HG03135 (cell line): ENCODE measurements around the gene FNDC3B.

Experiments used
- ATAC-seq: cut with Tn5 transposase; IDR thresholded peaks from one replicate; pipeline ENCODE4 v1.9.1; 2021; ENCODE audit warnings: mild to moderate bottlenecking, moderate library complexity; ENCODE audit not compliant: unreplicated experiment

Gene FNDC3B

DNA sequence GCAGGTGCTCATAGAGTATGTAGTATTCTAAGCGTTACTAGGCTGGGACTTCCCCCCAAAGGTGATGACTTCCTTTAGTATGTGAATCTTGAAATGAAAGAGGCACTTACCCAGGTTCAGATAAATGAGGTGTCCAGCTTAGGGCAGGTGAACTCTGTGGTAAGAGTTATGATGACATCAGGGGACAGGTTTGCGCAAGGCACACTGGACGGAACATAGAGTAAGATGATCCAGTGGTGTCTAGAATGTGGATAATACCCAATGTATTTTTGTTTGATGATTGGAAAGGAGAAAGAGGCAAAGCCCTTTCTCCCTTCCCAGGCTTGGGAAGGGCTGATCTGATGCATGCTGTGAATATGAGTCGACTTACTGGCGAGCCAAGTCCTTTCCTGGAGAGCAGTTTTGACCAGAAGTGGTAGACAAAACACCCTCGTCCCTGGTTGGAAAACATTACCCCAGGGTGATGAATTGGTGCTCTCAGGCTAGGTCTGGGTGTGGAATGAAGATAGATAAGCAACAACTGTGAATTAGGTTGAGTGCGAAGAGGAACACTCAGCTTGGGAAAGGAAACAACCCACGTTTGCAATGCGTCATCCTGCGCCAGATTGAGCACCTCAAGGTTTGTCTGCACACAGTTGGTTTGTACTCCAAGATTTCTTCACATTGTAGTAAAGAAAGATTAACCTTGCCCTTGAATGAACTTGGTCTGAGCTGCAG is 284.7 kb downstream of the FNDC3B start:
- no peak for ATAC-seq

DNA sequence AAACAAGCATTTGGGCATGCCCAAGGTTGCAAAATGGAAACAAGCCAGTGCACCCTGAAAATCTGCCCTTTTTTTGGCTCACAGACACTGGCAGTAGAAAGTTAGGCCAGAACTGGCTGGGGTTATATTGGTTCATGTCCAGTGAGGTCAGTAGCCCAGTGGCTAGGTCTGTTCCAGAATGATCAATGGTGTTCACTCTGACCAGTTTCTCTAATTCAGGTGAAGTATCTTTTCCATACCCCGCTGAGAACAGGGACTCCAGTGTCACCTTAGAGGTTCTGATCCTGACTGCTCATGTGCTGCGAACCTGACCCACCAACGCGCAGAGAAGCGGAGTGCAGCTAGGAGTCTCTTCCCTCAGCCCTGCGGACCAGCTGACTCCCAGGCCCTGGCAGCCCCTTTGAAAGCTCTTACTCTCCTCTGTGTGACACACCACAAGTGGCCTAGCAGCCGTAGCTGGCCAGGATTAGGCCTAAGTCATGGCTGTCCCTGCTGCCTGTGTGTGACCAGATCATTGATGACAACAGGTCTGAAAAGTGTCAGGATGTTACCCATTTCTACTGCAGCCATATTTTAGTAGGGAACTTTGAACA is 285.3 kb downstream of the FNDC3B start:
- ATAC-seq: no peak

DNA sequence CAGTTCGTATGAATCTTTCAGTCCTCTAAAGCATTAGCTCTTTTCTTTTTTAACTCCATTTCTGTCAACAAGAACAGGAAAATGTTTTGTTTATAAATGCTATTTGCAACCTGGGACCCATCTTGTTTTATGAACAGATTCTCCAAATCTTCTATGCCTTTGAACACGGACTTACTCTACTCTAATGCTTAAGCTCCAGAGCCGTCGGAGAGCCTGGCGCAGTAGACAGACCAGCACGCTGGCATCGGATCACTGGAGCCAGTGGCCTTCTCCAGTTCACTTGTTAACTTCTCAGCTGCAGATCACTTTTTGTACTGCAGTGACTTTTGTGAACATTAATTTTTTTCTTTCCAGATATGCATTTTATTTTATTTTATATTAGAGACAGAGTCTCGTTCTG is 286.1 kb downstream of the FNDC3B start:
- no peak for ATAC-seq

DNA sequence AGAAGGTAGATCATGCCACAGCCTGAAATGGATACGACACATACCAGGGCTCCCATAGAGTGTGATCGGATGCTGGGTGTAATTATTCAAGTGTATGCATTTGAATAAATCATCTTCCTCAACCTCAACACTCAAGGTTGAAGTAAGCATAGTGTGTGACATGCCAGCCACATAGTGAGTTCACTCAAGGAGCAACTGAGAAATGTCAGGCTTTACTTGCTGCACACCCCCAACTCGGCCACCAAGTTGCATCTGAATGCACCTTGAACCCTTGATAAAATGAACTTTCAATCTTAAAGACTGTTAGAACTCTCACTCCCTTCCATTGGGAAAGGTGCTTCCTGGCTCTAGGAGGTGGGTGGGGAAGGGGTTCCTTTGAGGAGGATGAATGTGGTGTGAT is 287.6 kb downstream of the FNDC3B start:
- ATAC-seq: no peak

DNA sequence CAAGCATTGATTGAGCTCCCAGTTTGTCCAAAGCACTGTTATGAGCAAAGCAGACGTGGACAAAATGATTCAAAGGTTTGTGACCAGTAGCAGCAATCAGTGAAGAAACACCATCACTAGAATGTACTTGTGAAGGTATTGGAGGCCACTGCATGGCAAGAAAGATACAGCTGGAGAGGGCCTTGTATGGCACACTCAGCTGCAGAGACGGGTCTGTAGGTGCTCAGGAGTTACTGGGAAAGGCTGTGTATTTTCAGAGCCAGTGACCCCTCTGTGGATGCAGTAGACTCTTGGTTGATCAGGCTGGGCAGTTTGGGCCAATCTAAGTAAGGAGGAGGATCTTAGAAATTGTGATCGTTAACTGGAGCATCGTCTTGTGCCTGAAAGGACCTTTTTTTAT is 288.9 kb downstream of the FNDC3B start:
- no peak for ATAC-seq

DNA sequence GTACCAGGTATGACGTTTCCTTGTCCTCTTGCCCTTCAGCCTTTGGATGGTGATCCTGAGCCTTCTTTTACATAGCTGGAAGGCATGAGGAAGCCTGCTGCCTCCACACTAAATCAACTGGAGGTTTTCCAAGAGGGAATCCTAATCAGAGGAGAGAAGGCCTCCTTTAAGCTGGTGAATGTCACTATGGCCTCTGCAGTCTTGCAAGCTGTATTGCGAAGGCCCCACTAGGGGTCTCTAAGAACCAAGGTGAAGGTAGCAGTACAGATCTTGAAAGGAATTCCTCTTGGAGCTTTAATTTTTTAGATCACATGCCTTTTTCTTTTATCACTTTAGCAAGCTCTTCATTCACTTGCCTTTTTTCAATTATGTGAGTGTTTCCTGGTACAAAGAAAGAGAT is 289.7 kb downstream of the FNDC3B start:
- ATAC-seq: no peak

DNA sequence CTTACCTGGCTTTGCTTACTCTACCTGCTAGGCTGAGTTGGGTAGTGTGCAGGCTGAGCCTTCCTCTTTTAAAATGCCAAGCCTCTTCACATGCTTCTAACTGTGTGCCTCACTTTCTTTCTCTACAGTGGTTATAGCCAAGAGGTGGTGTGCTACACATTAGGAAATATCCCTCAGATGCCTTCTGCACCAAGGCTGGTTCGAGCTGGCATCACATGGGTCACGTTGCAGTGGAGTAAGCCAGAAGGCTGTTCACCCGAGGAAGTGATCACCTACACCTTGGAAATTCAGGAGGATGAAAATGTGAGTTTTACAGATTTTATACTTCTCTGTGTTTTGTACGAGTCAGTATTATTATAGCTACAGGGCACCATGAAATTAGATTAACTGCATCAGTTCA is 291.0 kb downstream of the FNDC3B start:
- no peak for ATAC-seq

DNA sequence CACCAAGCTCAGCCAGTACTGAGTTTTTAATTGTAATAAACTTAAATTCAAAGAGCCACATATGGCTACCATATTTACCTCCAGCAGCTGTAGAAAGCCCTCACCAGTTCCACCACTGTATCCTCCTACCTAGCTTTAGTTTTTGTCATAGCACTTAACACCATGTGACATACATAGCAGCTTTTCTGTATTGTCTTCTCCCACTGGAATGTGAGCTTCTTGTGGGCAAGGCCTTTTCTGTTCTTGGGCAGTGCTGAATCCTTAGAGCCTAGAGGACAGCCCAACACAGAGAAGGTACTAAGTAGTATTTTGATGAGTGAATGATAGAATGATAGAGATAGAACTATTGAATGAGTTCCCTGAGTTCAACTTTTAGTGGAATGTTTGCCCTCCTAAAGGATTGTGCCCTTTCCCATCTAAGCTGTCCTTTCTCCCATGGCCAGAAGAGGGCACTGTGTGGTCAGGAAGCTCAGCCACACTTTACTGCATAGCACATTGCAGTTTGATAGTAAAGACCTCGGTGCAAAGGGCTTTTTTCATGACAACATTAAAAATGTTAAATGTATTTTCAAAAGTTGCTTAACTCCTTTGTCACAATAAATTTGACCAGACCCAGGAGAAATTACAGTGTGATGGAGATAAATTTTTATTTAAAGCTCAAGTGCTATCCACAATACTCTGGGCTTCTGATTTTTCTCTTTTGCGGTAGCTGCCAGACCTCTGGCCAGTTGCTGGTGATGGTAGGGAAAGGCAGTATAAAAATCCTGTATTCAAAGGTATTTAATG is 293.1 kb downstream of the FNDC3B start:
- ATAC-seq: peak; percentile 81

DNA sequence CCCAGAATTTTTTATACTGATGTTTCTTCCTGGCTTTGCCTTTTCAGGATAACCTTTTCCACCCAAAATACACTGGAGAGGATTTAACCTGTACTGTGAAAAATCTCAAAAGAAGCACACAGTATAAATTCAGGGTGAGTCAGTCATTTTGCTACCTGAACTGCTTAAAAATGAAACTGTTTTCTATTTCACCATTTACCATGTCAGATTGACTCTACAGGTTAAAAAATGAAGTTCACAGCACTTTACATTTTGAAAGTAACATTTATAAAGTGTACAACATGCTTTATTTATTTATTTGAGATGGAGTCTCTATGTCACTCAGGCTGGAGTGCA is 293.6 kb downstream of the FNDC3B start:
- ATAC-seq: no peak

DNA sequence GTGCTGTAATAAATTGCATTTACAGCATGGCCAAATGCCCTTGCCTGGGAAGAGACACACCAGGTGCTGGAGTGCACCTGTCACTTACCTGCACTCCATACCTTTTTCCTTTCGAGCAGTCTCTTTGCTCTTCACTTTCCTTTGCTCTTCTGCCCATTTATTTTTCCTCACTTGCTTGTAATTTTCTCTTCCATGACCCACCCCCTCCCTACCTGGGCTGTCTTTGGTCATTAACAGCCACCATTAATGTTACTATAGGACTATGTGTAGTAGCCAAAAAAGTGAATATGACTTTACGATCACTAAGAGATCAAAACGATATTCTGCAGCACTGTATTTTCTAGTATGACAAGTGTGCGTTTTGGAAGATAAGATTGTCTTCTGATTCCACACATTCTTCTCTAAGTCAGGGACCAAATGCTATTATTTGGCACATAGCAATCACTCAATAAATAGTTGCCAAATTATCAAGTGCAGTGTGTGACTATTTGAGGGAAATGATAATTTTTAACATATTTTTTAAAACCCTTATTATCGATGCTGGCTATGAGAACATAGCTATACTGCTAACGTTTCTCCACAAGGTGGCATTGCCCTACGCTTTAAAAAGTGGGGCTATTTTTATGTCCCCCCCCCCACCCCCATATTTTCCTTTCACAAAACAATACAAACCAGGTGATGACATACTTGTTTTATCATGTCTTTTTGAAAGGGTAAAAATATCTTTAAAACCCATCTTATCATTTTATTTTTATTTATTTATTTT is 294.5 kb downstream of the FNDC3B start:
- no peak for ATAC-seq

DNA sequence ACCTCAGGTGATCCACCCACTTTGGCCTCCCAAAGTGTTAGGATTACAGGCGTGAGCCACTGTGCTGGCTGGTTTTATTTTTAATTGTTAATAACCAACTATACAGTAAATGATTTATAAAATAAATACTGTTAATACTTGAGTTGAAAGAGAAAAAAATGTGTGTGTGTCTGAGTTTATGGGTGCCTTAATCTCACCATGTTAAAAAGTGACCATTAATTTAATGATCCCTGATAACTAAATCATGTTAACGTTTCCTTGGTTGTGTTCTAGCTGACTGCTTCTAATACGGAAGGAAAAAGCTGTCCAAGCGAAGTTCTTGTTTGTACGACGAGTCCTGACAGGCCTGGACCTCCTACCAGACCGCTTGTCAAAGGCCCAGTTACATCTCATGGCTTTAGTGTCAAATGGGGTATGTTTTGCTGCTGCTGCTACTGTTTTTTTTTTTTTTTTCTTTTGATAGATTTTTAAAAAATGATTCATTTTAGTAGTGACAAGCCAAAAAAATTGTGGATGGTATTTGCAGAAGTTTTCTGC is 295.4 kb downstream of the FNDC3B start:
- no peak for ATAC-seq

DNA sequence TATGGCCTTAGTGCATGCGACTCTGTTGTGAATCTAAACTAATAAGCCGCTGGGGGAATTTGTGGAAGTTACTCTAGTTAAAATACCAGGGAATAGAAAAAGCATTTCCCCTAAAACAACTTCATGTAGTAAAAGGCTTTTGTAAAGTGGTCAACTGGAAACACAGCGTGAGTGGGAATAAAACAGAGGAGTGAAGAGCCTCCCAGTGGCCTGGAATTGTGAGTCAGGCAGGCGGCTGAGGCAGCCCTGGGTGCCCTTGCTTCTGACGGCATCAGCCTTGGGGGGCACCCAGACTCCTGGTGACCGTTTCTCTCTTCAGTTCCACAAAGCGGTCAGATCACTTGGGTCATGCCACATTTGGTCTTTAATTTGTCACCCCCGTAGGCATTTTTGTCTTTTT is 300.5 kb downstream of the FNDC3B start:
- ATAC-seq: no peak

DNA sequence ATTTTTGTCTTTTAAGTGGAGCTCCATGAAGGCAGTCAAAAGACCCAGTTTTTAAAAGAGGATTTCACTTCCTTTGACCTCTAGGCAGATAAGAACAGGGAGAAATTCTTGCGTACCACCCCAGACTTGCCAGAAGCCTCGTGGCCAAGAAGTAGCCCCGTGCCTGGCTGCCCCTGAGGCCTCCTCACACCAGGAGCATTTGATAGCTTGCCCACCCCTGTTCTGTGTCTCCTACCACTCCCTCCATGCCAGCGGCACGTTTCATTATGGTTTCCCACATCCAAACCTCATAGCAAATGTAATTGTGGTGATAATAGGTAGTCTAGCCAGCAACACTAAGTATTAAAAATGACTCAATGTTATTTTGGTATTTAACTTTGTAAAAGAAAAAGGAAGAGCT is 301.2 kb downstream of the FNDC3B start:
- ATAC-seq: no peak

DNA sequence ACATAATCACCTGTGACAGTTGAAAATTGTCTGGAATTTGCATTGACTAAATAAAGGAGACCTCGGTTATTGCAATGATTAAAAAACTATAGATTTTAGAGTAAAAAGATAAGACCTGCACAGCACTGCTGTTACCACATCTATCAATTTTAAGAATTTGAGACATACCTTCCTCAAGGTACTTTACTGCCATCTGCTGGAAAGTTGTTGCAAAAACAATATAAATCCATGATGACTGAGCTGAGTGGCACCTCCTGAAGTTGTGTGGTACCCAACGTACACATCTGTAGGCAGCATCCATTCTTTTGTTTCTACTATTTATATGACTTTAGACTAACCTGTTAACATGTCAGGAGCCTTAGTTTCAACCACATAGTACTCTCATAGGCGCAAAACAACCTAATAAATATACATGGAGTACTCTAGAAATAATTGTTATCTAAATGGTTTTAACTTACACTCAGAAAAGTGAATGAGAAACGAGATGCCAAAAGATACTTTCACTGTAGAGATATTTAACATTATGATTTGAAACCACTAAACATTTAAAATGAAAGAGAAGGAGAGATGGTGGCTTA is 302.2 kb downstream of the FNDC3B start:
- peak; percentile 52 for ATAC-seq

DNA sequence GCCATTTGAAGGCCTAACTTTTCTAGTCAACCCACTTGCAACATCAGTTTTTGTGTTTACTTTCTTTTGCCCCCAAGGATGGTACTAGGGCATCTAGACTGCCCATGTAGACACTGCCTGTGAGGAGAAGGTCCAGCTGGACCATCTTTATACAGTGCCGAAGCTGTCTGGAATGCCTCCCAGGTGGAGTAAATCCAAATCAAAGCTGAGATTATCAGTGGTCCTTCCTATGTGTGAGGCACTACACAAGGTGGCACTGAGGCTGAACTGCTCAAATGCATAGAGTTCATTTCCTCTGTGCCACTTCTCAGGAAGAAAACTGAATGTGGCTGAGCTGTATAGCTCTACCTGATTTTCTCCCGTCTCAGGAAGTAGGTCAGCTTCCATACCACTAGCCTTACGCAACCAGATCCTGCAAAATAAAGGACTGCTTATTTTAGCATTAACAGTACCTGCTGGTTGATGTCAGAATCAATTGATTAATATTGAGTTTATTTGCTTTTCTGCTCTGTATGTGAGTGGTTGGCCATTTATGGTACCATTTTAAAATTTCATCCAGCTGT is 302.8 kb downstream of the FNDC3B start:
- no peak for ATAC-seq

DNA sequence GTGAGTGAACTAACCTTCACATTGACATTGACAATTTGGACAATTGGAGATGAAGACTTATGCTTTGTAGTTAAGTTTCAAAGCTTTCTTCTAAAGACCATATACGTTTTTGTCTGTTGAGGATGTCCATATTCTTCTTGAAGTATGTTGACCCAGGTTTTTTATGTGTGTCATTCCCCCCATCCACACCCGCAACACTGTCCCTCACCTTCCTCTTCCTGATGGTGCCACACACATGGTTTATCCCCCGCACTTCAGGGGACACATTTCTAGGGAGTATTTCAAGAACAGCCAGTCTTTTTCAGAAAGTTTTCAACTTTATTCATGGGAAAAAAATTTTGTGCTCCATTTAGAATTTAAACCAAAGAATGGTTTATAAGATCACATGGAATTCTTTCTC is 303.7 kb downstream of the FNDC3B start:
- ATAC-seq: no peak

DNA sequence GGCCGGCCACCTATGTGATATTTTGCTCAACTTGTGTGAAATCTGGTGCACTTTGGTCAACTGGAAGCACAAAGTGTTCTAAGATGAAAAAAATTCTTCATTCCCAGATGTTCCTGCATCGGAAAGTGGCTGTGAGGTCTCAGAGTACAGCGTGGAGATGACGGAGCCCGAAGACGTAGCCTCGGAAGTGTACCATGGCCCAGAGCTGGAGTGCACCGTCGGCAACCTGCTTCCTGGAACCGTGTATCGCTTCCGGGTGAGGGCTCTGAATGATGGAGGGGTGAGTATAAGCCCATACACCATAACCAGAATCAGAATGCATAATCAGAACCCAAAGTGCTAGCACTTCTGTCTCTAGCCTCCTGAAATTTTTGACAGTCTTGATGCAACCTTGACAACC is 304.6 kb downstream of the FNDC3B start:
- no peak for ATAC-seq

DNA sequence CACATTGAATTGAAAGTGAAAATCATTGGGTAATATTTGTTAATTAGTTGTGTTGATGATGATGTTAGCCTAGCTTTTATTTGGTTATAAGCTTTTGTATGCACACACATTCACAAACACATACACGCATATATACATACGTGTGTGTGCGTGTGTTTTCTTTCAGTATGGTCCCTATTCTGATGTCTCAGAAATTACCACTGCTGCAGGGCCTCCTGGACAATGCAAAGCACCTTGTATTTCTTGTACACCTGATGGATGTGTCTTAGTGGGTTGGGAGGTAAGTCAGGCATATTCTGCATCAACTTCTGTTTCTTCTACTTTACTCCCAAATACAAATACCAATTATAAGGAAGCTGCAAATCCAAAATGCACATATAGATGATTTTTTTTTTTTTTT is 306.8 kb downstream of the FNDC3B start:
- no peak for ATAC-seq

DNA sequence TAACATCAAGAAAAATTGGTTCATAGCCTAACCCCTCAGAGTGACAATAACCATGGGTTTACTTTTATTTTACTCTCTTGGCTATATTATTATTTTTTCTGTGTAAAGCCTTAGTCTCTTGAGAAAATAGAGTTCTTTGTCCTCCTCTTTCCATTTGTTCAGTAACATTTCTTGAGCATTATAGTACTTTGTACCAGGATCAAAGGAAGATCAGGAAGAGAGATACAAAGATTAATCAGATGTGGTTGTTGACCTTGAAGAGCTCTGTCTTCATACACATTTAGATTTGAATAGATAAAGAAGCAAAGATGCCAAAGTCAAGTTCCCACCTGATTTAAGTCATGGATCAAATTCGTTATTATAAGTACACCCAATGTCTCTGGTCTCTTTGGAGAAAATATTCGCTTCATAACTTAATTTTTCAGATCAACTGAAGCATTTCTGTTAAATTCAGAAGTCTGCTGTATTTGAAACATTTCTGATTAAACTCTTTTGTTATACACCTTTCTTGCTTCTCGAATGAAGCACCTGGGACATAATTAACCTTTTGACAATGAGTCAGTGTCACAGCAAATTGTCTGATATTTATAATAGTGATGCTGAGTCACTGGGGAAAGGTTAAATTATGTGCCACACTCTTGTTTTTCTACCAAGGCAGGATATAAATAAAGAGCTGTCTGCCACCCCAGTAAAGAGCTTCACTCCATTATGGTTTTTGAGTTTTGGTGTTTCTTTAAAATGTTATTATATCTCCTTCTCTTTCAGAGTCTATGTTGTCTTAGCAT is 308.7 kb downstream of the FNDC3B start:
- ATAC-seq: no peak
